ENCODE measurements around the gene LRRC63.

Gene LRRC63

GRCh38 chr13:46179491-46179908, 32.2 kb upstream of the LRRC63 start:
- in situ Hi-C loops (cut with MboI; ENCODE audit: low sequenced_read_pairs, unreplicated experiment) = no loop called here
- no peak for DNase-seq (ENCODE audit: low spot score)
- TF ChIP-seq CTCF (IDR thresholded peaks at IDR 0.05; ENCODE audit: borderline replicate concordance, control extremely low read depth, extremely low read depth, insufficient read depth, missing control alignments) = no peak

- no peak for DNase-seq (ENCODE audit: low spot score)
- in situ Hi-C loops (cut with MboI; ENCODE audit: low sequenced_read_pairs, unreplicated experiment) = no loop called here
- no peak for TF ChIP-seq CTCF (IDR thresholded peaks at IDR 0.05; ENCODE audit: borderline replicate concordance, control extremely low read depth, extremely low read depth, insufficient read depth, missing control alignments)
These were observed 31.6 kb upstream of the LRRC63 start for GRCh38 chr13:46179969-46180763.

- no peak for TF ChIP-seq CTCF (IDR thresholded peaks at IDR 0.05; ENCODE audit: borderline replicate concordance, control extremely low read depth, extremely low read depth, insufficient read depth, missing control alignments)
- in situ Hi-C loops (cut with MboI; ENCODE audit: low sequenced_read_pairs, unreplicated experiment) = no loop called here
- DNase-seq (ENCODE audit: low spot score) = no peak
These were observed 30.3 kb upstream of the LRRC63 start for GRCh38 chr13:46181377-46181839.

GRCh38 chr13:46181840-46182490, 29.8 kb upstream of the LRRC63 start, which contains the start of gene LCP1:
Gene LCP1 (minus strand): TSS chr13:46182177. CDS start chr13:46159662, 22,515 bp downstream.
- peak; percentile 63 for DNase-seq (ENCODE audit: low spot score)
- in situ Hi-C loops (cut with MboI; ENCODE audit: low sequenced_read_pairs, unreplicated experiment) = no loop called here
- TF ChIP-seq CTCF (IDR thresholded peaks at IDR 0.05; ENCODE audit: borderline replicate concordance, control extremely low read depth, extremely low read depth, insufficient read depth, missing control alignments) = no peak

- DNase-seq (ENCODE audit: low spot score) = no peak
- in situ Hi-C loops (cut with MboI; ENCODE audit: low sequenced_read_pairs, unreplicated experiment) = no loop called here
- no peak for TF ChIP-seq CTCF (IDR thresholded peaks at IDR 0.05; ENCODE audit: borderline replicate concordance, control extremely low read depth, extremely low read depth, insufficient read depth, missing control alignments)
These were observed 29.2 kb upstream of the LRRC63 start for GRCh38 chr13:46182491-46182877.

GRCh38 chr13:46183018-46183946, 28.4 kb upstream of the LRRC63 start:
- no peak for DNase-seq (ENCODE audit: low spot score)
- no peak for TF ChIP-seq CTCF (IDR thresholded peaks at IDR 0.05; ENCODE audit: borderline replicate concordance, control extremely low read depth, extremely low read depth, insufficient read depth, missing control alignments)
- in situ Hi-C loops (cut with MboI; ENCODE audit: low sequenced_read_pairs, unreplicated experiment) = no loop called here
